Stimulated activated CD4-positive, alpha-beta T cell treated with anti-CD3 and anti-CD28 coated beads, Interleukin-1b, Interleukin-23, amount 100 ng/mL, for 1 hour (primary cell): Measurements from ENCODE around the gene CACNA1D.
"Not testable (repeated sequence)": the region's sequence is repeated elsewhere in the genome, so short reads cannot be mapped to it uniquely, and the experiment has no call there.

Source experiments
- DNase-seq, 2 donors: peaks; one replicate each; pipeline ENCODE4 v3.0.0-alpha.2; 2020; ENCODE audit warnings: low read depth in 2 of 2

CACNA1D gene

DNA sequence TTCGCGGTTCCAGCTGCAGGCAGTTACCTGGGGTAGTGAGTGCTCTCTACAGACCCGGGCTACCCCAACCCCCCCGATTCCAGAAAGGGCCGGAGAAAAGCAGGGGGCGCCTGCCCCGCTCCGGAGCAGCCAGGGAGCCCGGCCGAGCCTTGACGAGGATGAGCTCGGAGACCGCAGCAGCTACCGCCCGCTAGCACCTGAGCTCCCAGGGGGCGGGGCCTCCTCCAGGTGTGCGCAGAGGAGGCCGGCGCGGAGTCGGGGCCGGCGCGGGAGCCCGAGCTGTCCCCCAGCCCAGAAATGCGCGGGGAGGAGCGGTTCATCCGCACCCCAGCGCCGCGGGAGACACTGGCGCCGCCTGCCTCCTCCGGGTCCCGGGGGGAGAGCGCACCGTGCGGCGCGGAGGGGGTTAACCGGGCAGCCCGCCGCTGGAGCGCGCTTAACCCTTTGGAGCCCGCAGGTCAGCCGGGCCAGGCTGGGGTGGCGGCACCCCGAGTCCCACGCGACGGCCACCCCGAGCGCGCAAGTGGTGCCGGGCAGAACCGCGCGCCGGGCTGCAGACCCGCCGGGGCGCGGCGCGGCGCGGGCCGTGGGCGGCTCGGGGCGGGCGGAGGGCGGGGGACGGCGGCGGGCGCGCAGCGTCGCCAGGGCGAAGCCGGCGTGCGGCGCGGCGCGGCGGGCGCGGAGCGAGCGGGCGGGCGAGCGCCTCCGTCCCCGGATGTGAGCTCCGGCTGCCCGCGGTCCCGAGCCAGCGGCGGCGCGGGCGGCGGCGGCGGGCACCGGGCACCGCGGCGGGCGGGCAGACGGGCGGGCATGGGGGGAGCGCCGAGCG, at the start of gene CACNA1D:
CACNA1D (plus strand) TSS at position 649 of the 829 bp plus-strand sequence. CDS start 556 bp downstream, outside the sequence.
- DNase-seq, result no peak

DNA sequence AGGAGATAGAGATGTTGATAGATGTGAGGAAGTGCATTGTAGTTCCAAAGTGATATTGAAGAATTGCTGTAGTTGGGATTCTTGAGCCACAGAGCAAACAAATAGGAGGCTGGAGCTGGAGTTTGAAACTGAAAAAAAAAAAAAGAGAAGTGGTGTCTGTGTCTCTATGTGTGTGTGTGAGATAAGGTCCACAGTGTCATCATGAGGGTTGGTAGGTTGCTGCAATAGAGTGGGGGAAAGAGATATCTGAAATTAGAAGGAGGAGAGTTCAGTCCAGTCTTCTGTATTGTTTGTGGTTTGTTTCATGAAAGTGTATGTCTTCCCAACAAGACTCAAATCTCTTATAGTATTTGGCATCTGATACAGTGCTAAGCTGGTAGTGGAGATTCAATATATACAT, 37.3 kb upstream of the CACNA1D start:
- DNase-seq, result no peak

DNA sequence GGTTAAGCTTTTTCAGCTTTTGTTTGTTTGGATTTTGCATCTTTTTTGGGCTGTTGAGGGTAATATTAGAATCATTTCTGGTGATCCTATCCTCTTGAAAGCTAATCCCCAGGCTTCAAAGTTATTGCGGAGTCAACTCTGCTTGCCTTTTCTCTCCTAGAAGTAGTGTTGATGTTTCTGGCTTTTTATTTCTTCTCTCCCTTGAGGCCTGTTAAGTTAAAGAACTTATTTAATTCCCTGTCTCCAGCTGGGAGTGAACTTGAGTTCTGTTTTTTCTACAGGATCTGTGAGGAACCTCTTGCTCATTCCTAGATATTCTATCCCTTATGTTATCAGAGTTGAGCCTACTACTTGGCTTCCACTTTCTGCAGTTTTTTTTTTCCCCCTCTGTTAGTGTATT, 34.1 kb upstream of the CACNA1D start:
- DNase-seq, result no peak

DNA sequence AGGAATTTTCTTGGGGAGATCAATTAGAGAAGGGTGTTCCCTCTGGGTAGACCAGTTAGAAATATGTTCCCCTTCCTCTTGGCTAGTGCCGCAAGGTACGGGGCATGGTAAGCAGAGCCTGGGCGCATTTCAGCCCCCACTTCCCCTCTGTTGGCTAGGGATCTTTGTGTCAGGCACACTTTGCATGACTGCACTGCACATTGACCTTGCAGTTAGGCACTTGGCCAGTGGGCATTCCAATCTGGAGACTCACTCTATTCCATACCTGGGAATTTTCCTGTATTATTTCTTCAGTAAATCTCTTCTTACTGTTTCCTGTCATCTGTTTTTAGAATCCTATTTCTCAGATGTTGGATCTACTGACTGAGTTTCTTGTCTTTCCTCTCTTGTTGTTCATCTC, 30.0 kb upstream of the CACNA1D start:
- no peak for DNase-seq

DNA sequence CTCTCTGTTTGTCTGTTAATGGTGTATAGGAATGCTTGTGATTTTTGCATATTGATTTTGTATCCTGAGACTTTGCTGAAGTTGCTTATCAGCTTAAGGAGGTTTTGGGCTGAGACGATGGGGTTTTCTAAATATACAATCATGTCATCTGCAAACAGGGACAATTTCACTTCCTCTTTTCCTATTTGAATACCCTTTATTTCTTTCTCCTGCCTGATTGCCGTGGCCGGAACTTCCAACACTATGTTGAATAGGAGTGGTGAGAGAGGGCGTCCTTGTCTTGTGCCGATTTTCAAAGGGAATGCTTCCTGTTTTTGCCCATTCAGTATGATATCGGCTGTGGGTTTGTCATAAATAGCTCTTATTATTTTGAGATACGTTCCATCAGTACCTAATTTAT, 24.7 kb upstream of the CACNA1D start:
- DNase-seq, result not testable (repeated sequence)

DNA sequence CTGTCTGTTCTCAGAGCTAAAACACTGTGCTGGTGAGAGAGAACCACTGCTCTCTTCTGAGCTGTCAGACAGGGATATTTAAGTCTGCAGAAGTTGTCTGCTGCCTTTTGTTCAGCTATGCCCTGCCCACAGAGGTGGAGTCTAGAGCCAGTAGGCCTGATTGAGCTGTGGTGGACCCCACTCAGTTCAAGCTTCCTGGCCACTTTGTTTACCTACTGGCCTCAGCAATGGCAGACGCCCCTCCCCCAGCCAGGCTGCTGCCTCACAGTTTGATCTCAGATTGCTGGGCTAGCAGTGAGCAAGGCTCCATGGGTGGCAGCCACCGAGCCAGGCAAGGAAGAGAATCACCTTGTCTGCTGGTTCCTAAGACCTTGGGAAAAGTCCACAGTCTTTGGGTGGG, 21.0 kb upstream of the CACNA1D start:
- no peak for DNase-seq

DNA sequence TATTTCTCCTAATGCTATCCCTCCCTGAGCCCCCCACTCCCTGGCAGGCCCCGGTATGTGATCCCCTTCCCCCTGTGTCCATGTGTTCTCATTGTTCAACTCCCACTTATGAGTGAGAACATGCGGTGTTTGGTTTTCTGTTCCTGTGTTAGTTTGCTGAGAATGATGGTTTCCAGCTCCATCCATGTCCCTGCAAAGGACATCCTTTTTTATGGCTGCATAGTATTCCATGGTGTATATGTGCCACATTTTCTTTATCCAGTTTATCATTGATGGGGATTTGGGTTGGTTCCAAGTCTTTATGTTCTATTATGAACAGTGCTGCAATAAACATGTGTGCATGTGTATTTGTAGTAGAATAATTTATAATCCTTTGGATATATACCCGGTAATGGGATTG, 18.0 kb upstream of the CACNA1D start:
- DNase-seq, result not testable (repeated sequence)

DNA sequence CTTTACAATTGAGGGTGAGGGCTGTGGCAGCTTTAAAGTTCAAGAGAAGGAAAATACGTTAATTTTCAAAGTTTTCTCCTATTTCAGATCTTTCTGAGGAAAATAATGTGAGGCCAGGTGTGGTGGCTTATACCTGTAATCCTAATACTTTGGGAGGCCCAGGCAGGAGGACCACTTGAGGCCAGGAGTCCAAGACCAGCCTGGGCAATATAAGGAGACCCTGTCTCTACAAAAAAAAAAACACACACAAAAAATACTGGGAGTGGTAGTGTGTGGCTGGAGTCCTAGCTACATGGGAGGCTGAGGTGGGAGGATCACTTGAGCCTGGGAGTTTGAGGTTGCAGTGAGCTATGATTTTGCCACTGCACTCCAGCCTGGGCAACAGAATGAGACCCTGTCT, 16.7 kb upstream of the CACNA1D start:
- not testable (repeated sequence) for DNase-seq

DNA sequence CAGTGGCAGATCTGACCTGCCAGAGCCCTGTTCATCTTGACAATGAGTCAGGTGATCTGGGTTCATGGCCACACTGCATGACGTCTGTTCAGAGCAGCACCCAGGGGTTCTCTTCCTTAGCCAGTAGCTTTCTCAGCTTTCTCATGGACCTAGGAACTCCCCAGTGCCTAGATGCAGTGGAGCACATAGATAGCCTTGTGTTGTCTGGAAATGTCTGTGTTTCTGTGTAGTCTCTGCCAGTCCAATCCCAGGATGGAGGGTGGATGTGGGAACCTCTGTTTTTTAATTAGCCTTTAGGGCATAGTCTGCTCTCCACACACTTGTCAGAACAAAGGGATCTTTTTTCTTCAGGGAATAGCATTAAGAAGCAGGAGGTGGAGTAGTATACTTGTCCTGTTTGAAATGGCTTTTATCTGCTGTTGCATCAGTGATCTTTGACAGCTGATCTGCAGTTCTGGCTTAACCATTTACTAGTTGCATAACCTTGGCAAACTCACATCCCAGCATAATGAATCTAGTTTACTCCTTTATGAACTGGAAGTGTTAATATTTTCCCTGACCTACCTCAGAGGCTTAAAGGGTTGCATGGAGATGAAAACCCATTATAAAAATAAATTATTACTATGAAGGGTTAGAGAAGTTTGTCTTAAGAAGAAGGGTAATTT, 16.1 kb upstream of the CACNA1D start:
- DNase-seq, result no peak

DNA sequence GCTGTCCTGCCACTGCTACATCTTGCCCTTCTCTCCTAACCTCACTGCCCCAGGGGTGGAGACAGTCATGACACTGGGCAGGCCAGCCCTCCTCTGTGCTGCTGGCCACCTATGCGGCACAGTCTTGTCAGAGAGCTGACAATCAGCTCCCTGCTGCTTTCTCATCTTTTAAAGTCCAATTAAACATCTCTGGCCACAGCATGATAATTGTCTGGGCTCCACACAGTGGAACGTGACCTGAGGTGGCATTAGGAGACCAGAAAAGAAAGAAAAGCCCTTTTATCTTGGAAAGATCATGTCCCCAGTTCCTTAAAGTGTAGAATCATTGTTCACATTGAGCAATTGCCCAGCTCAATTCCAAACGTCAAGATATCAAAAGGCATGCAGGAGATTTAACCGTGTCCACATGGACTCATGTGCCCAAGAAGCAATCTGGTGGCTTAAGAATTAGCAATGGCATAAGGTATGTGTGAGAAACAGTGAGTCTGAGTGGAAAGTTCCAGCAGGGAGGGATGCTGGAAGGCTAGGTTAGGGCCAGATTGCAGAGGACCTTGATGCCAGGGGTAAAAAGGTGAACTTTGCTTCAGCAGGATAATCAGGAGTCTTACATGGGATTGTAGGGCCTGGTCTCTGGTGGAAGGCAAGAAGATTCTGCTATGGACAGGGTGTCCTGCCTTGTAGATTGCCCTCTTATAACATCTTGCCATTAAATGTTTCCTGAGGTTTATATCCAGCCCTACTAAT, 15.3 kb upstream of the CACNA1D start:
- DNase-seq, result no peak

DNA sequence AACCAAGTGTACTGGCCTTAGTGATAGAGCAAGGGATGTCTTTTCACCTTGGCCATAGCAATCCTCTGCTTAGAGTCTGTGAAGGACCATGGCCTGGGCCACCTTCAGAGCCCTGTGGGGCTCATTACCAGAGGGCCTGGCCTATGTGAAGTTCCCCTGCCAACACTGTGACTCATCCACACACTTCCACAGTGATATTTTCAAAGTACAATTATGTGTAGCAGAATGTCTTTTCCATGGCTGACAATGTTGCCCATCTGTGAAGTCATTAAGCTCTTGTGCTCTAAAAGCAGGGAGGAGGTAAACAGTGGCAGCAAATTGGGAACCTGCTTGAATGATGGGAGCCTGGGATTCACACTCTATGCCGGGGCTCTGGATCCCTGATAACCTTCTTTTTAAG, 12.2 kb upstream of the CACNA1D start:
- DNase-seq, result no peak

DNA sequence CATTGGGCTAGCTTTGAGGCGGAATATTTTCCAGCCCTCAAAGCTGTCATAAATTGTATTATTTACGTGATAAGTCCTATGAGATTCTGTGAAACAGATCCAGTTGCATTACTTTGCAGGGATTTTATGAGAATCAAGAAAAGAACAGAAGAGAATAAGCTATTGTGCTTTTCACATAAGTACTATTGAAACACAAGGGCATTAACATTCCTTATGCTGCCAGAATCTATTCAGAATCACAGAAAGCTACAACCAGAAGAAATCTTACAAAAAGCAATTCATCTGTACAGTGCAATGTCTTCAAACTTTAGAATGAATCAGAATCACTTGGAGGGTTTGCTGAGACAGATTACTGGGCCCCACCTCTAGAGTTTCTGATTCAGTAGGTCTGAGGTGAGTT, 10.6 kb upstream of the CACNA1D start:
- no peak for DNase-seq

DNA sequence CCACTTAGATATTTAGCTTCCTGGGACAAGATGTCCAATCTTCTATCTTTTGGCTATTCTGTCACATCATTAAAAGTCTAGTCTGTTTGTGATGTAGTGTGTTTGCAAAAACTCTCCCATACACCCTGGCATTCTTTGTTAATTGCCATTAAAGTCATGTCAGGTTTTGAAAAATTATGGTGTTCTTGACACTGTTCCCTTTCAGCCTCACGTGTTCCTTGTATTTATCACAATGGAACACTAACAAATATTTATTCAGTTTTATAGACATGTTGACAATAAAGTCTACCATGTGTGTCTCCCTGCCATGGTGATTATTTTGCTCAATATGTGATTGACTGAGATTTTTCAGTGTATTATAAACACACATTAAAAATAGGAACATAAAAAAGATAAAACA, 9.4 kb upstream of the CACNA1D start:
- DNase-seq, result no peak

DNA sequence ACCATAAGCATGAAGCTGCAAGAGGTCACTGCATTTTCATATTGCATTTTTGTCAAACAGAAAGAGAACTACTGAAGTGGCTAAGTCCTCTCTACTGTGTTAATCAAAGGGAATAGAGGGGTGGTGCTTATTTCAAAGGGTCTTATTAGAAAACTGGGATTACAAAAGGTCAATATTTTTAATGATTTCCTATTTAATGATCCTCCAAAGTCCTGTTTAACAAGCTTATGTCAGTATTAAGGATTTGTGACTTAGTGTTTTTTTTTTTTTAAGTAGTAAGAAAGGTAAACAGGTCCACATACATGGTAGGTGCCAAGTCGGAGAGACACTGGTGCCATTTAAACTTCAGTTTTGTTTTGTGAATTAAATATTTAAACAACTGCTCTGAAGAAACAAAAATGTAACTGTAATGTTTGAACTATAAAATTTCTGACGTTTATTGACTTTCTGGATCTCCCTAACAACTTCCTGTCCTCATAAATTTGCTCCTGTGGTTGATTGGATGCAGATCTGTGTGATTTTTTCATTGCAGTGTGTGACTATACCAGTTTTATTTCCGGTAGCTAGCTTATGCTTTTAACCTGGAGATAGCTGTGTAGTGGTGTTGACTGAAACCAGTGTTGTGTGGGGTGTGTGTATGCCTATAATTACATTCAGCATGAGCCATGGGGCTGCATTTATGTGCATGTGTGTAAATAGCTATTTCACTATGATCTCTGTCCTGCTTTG, 8.6 kb upstream of the CACNA1D start:
- DNase-seq, result no peak

DNA sequence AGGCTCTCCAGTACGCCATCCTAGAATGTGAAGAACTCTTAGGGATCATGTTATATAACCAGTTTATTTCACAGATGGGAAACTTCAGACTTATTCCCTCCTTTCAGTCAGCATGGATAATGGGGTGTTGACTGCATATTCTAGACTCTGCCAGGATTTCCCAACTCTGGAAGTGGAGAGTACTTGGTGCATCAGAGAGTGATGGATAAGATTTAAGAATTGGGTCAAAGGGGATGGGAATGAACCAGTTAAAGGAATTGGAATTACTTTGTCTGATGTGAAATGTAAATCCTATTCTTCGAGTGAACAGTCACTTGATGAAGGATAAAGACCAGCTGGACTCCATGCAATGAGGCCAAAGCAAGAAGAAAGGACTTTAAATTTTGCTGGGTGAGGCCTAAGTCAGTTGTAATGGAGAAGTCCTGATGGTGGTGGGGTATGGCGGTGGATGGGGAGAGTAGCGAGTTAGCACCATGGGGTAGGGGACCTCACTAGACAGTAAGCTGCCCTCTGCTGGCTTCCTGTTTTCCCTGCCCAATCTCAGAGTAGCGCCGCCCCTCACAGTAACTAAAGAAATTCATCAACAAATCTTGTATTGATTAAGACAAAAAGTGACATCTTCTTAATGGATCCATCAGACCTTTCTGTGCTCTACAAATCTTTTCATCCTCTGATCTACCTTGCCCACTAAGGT, 7.3 kb upstream of the CACNA1D start:
- no peak for DNase-seq

DNA sequence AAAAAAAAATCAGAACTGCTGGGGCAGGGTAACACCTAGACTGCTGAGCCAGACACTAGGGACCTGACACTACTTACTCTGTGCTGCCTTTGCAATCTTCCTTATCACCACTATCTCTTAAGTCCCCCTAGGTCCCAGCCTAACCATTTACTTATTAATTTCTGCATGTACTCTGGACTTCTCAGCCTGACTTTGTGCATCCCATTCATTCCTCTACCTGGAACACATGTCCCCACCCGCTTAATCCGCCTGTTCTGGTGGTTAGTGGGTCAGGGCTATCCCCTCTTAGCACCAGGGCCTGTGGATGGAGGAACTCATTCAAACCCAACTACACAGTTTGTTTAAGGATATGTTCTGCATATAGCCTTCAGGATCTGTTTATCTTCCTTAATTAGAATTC, 5.0 kb upstream of the CACNA1D start:
- no peak for DNase-seq

DNA sequence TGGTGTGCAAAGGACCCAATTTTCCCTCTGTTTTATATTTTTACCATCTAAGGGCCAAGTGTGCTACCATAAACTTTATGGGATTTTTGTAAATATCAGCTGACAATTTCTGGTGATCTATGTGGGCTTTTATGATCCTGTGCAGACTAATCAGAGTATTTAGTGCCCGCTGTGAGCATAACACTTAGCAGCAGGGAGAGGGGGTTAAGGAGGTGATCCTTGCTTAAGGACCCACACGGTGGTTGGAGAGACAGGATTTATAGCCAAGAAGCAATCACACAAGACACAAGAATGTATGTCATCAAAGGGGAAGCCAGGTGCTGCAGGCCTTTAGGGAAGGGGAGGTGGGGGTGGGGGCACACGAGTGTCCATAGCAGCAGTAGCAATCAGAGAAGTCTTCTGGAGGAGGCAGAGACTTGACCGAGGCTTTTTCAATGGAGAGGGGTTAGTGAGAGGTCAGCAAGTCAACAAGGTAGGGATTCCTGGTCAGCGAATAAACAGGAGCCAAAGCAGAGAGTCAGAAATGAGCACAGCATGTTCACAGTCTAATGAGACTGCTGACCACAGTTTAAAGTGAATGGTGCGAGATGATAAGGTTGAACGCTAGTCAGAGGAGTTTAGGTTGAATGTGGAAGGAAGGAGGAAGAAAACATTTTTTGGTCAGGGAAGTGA, 4.5 kb upstream of the CACNA1D start:
- DNase-seq, result no peak

DNA sequence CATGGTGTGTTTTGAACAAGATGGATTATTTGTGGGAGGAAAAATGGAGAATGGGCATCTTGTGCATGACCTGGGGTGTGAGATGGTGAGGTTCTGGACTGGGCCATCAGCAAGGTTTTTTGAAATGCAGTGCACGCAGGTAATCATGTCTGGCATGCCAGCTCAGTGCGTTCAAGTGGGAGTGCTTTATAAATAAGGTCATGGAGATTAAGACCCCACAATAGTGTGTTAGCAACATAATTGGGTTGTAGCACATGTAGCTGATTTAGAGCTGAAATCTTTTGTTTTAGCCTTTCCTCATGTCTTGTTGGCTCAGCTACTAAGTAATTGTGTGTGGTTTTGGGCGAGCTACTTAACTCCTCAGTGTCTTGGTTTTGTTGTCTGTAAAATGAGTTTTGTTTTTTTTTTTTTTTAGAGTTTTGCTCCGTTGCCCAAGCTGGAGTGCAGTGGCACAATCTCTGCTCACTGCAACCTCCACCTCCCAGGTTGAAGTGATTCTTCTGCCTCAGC, 3.9 kb upstream of the CACNA1D start:
- DNase-seq, result no peak

DNA sequence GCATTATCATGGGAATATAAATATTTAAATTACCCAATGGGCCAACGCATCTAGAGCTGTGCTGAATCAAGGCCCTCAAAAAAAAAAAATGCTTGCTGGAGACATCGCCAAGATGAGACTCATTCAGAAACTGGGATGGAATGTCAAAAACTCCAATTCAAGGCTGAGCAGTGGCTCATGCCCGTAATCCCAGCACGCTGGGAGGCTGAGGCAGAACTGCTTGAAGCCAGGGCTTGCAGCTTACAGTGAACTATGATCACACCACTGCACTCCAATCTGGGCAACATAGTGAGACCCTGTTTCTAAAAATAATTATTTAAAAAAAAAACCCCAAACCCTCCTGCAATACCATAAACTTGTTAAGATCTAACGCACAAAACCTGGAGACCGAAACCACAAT, 3.1 kb upstream of the CACNA1D start:
- no peak for DNase-seq

DNA sequence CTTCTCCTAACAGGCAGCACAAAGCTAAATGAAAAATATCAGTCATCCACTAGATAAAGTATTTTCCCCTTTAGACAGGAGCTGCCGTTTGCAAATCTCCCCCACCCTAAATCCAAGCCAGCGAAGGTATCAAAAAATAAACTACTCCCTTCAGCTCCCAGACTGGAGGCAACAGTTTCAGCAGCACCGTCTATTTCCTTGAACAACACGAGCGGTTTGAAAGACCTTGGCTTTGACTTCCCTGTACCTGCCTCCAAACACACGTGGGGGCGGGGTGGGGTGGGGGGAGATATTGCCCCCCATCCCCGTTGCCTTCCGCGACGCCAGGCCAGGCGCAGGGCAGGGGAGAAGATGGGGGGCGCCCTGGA, 832 bp upstream of the CACNA1D start:
- DNase-seq, result no peak

DNA sequence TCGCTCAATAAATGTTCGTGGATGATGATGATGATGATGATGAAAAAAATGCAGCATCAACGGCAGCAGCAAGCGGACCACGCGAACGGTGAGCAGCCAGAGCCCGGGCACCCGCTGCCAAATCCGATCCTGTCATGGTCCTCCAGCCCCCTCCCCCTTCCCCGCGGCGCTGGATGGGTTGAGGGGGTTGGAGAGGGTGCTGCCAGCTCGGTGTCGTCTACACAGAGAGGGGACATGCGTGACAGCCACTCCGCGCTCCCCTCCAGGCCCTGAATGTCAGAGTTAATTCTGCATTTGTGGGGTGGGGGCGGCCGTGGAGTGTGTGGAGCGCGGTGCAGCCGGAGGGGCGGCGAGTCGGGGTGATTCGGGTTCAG, 722 bp downstream of the CACNA1D start:
- no peak for DNase-seq
